GM12878 (cell line): ENCODE results near the gene SCN4A. TPM values are rescaled to one million over a fixed set of nuclear protein-coding genes. Genes with fewer than 3 reads are reported as not detected.
"Not testable (repeated sequence)": the region's sequence is repeated elsewhere in the genome, so short reads cannot be mapped to it uniquely, and the experiment has no call there.

ENCODE experiments used
- ATAC-seq: fragments of 200-7000 bp; cut with Tn5 transposase; 3 replicates; pipeline ENCODE4 v1.9.1; 2020; ENCODE audit warnings: mild to moderate bottlenecking, moderate library complexity
- BruUV-seq: library from RNA; stranded (reverse); fragments of 400-500 nt; replicated peaks from 2 replicates; lab custom pipeline; 2021; lab: Mats Ljungman, UMichigan
- CTCF ChIA-PET: fragments of 300-600 bp; sonication (Branson Sonifier 250); formaldehyde crosslinking; extraction: SDS; loops from one replicate; lab custom pipeline; 2021; ENCODE audit warnings: inconsistent platforms; lab: Yijun Ruan, JAX
- POLR2A ChIA-PET: fragments of 350-600 bp; formaldehyde crosslinking; extraction: SDS; loops from one replicate; lab custom pipeline; 2021; ENCODE audit warnings: inconsistent platforms; lab: Charles Lee
- RAD21 ChIA-PET: fragments of 300-600 bp; sonication (Branson Sonifier 250); formaldehyde crosslinking; loops from one replicate; lab custom pipeline; 2023; ENCODE audit warnings: antibody characterized with exemption; ENCODE audit not compliant: unreplicated experiment; lab: Charles Lee
- SMC1A ChIA-PET: fragments of 300-600 bp; sonication (Branson Sonifier 250); formaldehyde crosslinking; loops from one replicate; lab custom pipeline; 2023; ENCODE audit not compliant: unreplicated experiment, uncharacterized antibody; lab: Charles Lee
- DNase-seq: peaks from one replicate; pipeline ENCODE4 v3.0.0-alpha.2; 2011; ENCODE audit warnings: low read depth, low spot score
- FAIRE-seq: peaks from 3 replicates; lab custom pipeline; 2011; peaks lifted over from hg19 to GRCh38; lab: Jason Lieb, UNC
- H2AFZ ChIP-seq: 2 replicates; pipeline ENCODE4 v1.6.0; 2011; ENCODE audit warnings: low read depth, low read length, control low read depth; ENCODE audit not compliant: control insufficient read depth
- H3K27ac ChIP-seq: 2 replicates; pipeline ENCODE4 v1.5.1; 2011; ENCODE audit warnings: control low read depth; ENCODE audit not compliant: control insufficient read depth, insufficient read depth
- H3K27me3 ChIP-seq, 2 experiments: replicated peaks in 1 of 2; 2 replicates each; pipeline versions ENCODE4 v1.6.0 to v1.6.1; 2011; ENCODE audit warnings: low read length in 1 of 2; ENCODE audit not compliant: control insufficient read depth in 2 of 2, insufficient read depth in 2 of 2
- H3K36me3 ChIP-seq, 2 experiments: 2 replicates each; pipeline ENCODE4 v1.5.1; 2011; ENCODE audit warnings: low read length in 1 of 2; ENCODE audit not compliant: control insufficient read depth in 2 of 2, insufficient read depth in 2 of 2
- H3K4me1 ChIP-seq: 2 replicates; pipeline ENCODE4 v1.6.1; 2011; ENCODE audit warnings: mild to moderate bottlenecking, low read length, moderate library complexity, mixed read lengths; ENCODE audit not compliant: control insufficient read depth, insufficient read depth
- H3K4me2 ChIP-seq: 2 replicates; pipeline ENCODE4 v1.6.0; 2011; ENCODE audit warnings: control low read depth; ENCODE audit not compliant: control insufficient read depth, insufficient read depth
- H3K4me3 ChIP-seq: fragments of 200-600 bp; sonication (generic); 2 replicates; pipeline ENCODE4 v1.5.1; 2016
- H3K79me2 ChIP-seq: 2 replicates; pipeline ENCODE4 v1.6.0; 2011; ENCODE audit warnings: low read length; ENCODE audit not compliant: control insufficient read depth, insufficient read depth
- H3K9ac ChIP-seq: 2 replicates; pipeline ENCODE4 v1.8.0; 2011; ENCODE audit warnings: low read length, control low read depth, mixed read lengths; ENCODE audit not compliant: control insufficient read depth, insufficient read depth
- H3K9me3 ChIP-seq: replicated peaks from 3 replicates; pipeline ENCODE4 v1.5.1; 2011; ENCODE audit warnings: mild to moderate bottlenecking, low read length; ENCODE audit not compliant: control insufficient read depth, insufficient read depth
- H4K20me1 ChIP-seq: 2 replicates; pipeline ENCODE4 v1.6.0; 2011; ENCODE audit not compliant: control insufficient read depth, insufficient read depth
- CEBPB ChIP-seq, 2 experiments: fragments of 150-350 bp in 1 of 2; IDR thresholded peaks; 2 replicates each; pipeline ENCODE4 v1.6.1; 2012 to 2014; ENCODE audit warnings: low read depth in 2 of 2, low read length in 2 of 2, borderline replicate concordance in 1 of 2, inconsistent platforms in 1 of 2
- IKZF1 ChIP-seq: fragments of 450-650 bp; conservative IDR thresholded peaks from 2 replicates; pipeline ENCODE4 v1.6.1; 2017; ENCODE audit warnings: antibody characterized with exemption, mild to moderate bottlenecking
- NFIC ChIP-seq: IDR thresholded peaks from 2 replicates; pipeline ENCODE4 v1.6.1; 2012; ENCODE audit warnings: low read depth, mild to moderate bottlenecking, inconsistent platforms, low read length, moderate library complexity
- NFYA ChIP-seq: IDR thresholded peaks from 2 replicates; pipeline ENCODE4 v1.6.1; 2011; ENCODE audit warnings: low read depth, mild to moderate bottlenecking, low read length, improper control_type of control experiment, borderline replicate concordance
- PAX8 ChIP-seq: fragments of 450-650 bp; IDR thresholded peaks from 2 replicates; pipeline ENCODE4 v1.6.1; 2017; ENCODE audit warnings: mild to moderate bottlenecking, moderate library complexity
- PKNOX1 ChIP-seq: fragments of 450-650 bp; IDR thresholded peaks from 2 replicates; pipeline ENCODE4 v1.6.1; 2016; ENCODE audit warnings: mild to moderate bottlenecking
- RCOR1 ChIP-seq: conservative IDR thresholded peaks from 2 replicates; pipeline ENCODE4 v1.6.1; 2012; ENCODE audit warnings: low read depth, low read length, improper control_type of control experiment
- SMC3 ChIP-seq: IDR thresholded peaks from 2 replicates; pipeline ENCODE4 v1.6.1; 2011; ENCODE audit warnings: low read length, improper control_type of control experiment, borderline replicate concordance
- TCF12 ChIP-seq: IDR thresholded peaks from 2 replicates; pipeline ENCODE4 v1.6.1; 2011; ENCODE audit warnings: low read depth, mild to moderate bottlenecking, low read length
- WGBS: methylation state at CpG from one replicate; pipeline ENCODE4 v1.1.6; 2016; ENCODE audit warnings: low lambda C conversion rate; ENCODE audit not compliant: insufficient replicate concordance, insufficient coverage; ENCODE audit errors: missing lambda C conversion rate; 5-methylcytosine and 5-hydroxymethylcytosine counted together
- in situ Hi-C: fragments of 300-500 bp; cut with MboI; formaldehyde crosslinking; loops from 9 replicates; pipeline ENCODE4 v1.14.3; 2018; ENCODE audit warnings: mixed read lengths
- intact Hi-C: fragments of 100-400 bp; cut with micrococcal nuclease; formaldehyde crosslinking; loops from one replicate; pipeline ENCODE4 v1.14.2; 2022; ENCODE audit not compliant: unreplicated experiment
- polyA plus RNA-seq, 11 experiments: library from polyadenylated mRNA; depleted of rRNA in 4 of 11; unstranded in 6 of 11; stranded (reverse) in 5 of 11; fragments of >200 nt; fragmentation: Nextera tagmentation in 4 of 11; fragmentation: Illumina TruSeq in 1 of 11; extraction: Ambion mirVana in 4 of 11; extraction: Trizol in 1 of 11; gene quantifications; 1 replicate in 1 of 11; 2 replicates in 10 of 11; pipeline versions ENCODE4 v1.2.1 to v1.2.3, GENCODE V29; 2011 to 2016; ENCODE audit warnings: inconsistent platforms in 2 of 11, missing spikeins in 2 of 11, low read depth in 1 of 11
- total RNA-seq, 4 experiments: library from RNA; depleted of rRNA in 3 of 4; stranded (reverse); fragments of >200 nt in 3 of 4; fragmentation: Illumina TruSeq in 1 of 4; extraction: Trizol in 1 of 4; gene quantifications; 2 replicates each; pipeline versions ENCODE4 v1.2.1 to v1.2.3, GENCODE V29; 2013 to 2021

Gene SCN4A
- total and polyA plus RNA-seq, 10 of the 15 experiments (the other 5 are each of a cell fraction or from before 2014, with no cell fraction given), result under 0.01 to 0.15 (median 0.07) TPM; not detected in 4

- RAD21 ChIA-PET, result interaction anchor here (1.1 to 1.3 kb wide), 2 partner anchors 10 to 22 kb away, joined by 3 read pairs; no protein-coding TSS in a partner anchor
- H2AFZ ChIP-seq, H3K9ac ChIP-seq, H3K27me3 ChIP-seq, H4K20me1 ChIP-seq, H3K4me3 ChIP-seq, FAIRE-seq, intact Hi-C loops, DNase-seq, BruUV-seq, H3K4me1 ChIP-seq, ATAC-seq, in situ Hi-C loops, H3K4me2 ChIP-seq, H3K9me3 ChIP-seq, H3K27ac ChIP-seq, H3K79me2 ChIP-seq: not testable (repeated sequence)
- POLR2A ChIA-PET, result interaction anchor here (0.5 to 1.0 kb wide), 3 partner anchors 9 to 1067 kb away, joined by 3 to 6 read pairs (median 5); no protein-coding TSS in a partner anchor
- WGBS, result 88% methylated on average over 5 of the region's 5 CpGs
- SMC1A ChIA-PET, result interaction anchor here (1.1 kb wide), 1 partner anchor 127 kb away, joined by 4 read pairs; no protein-coding TSS in a partner anchor
- CTCF ChIA-PET, result interaction anchor here (0.6 to 1.8 kb wide), 4 partner anchors 13 to 140 kb away, joined by 3 to 6 read pairs (median 4); no protein-coding TSS in a partner anchor
- H3K36me3 ChIP-seq, result peaks cover 8 to 22% of the 10 kb centered on the region in 2 experiments; a peak in 3 of 4 replicates
These were observed 34.5 kb upstream of the SCN4A start for GRCh38 chr17:64007089-64007837.

GRCh38 chr17:64006361-64007088 is 33.8 kb upstream of the SCN4A start:
- no peaks in the 10 kb centered on the region for H3K27me3 ChIP-seq
- no peak overlapping the region for H3K9ac ChIP-seq
- no peak for FAIRE-seq
- no peaks in the 10 kb centered on the region; the same call in 2 of the 3 replicates for H3K9me3 ChIP-seq
- no peak overlapping the region for H3K27ac ChIP-seq
- WGBS, result 76% methylated on average over 13 of the region's 13 CpGs
- intact Hi-C loops, result no loop called here
- ChIA-PET CTCF (interaction anchor here (0.6 to 1.8 kb wide), 5 partner anchors 12 to 139 kb away, joined by 3 to 6 read pairs (median 3); no protein-coding TSS in a partner anchor), SMC1A (interaction anchor here (1.1 kb wide), 1 partner anchor 127 kb away, joined by 4 read pairs; no protein-coding TSS in a partner anchor), RAD21 (interaction anchor here (1.1 to 1.3 kb wide), 2 partner anchors 10 to 23 kb away, joined by 3 read pairs; no protein-coding TSS in a partner anchor), POLR2A (interaction anchor here (0.5 to 1.0 kb wide), 3 partner anchors 10 to 1068 kb away, joined by 3 to 6 read pairs (median 5); no protein-coding TSS in a partner anchor)
- peaks cover under 1% of the 10 kb centered on the region for H3K79me2 ChIP-seq
- H4K20me1 ChIP-seq, result no peaks in the 10 kb centered on the region
- in situ Hi-C loops, result no loop called here
- DNase-seq, result no peak
- H2AFZ ChIP-seq, result no peak overlapping the region
- no TSS peak for BruUV-seq
- H3K36me3 ChIP-seq, result peaks cover 8 to 22% of the 10 kb centered on the region in 2 experiments; a peak in 3 of 4 replicates
- no peak overlapping the region for H3K4me3 ChIP-seq
- ATAC-seq, result no peak
- H3K4me1 ChIP-seq, result no peaks in the 10 kb centered on the region
- no peak overlapping the region for H3K4me2 ChIP-seq
- TF ChIP-seq PAX8 (no peak), CEBPB (IDR thresholded peaks at IDR 0.05; ENCODE audit: borderline replicate concordance in 1 of 2, low read depth in 2 of 2, low read length in 2 of 2) (no peak), PKNOX1 (no peak), SMC3 (no peak), NFYA (no peak), NFIC (no peak), TCF12 (no peak), IKZF1 (no peak), RCOR1 (no peak)
